MM.1S (cell line): ENCODE data around the gene PTGDS.

Source experiments
- DNase-seq: peaks from one replicate; pipeline ENCODE4 v3.0.0-alpha.2; 2015
- H2AFZ ChIP-seq: fragments of 300-600 bp; sonication (generic); 2 replicates; pipeline ENCODE4 v1.6.0; 2016; ENCODE audit warnings: antibody characterized with exemption, low read length
- H3F3A ChIP-seq: fragments of 300-600 bp; sonication (generic); 2 replicates; pipeline ENCODE4 v1.6.1; 2016; ENCODE audit warnings: mild to moderate bottlenecking, antibody characterized with exemption, low read length, moderate library complexity, mixed read lengths; ENCODE audit not compliant: insufficient read depth
- H3K27ac ChIP-seq: fragments of 300-600 bp; sonication (generic); 2 replicates; pipeline ENCODE4 v1.5.1; 2016; ENCODE audit warnings: mild to moderate bottlenecking, low read length
- H3K27me3 ChIP-seq: fragments of 300-600 bp; sonication (generic); replicated peaks from 2 replicates; pipeline ENCODE4 v1.6.0; 2016; ENCODE audit warnings: low read length; ENCODE audit not compliant: insufficient read depth
- H3K36me3 ChIP-seq: fragments of 300-600 bp; sonication (generic); replicated peaks from 2 replicates; pipeline ENCODE4 v1.6.1; 2016; ENCODE audit warnings: mild to moderate bottlenecking, low read length, mixed read lengths; ENCODE audit not compliant: insufficient read depth
- H3K4me1 ChIP-seq: fragments of 300-600 bp; sonication (generic); 2 replicates; pipeline ENCODE4 v1.6.1; 2016; ENCODE audit warnings: low read length, mixed read lengths
- H3K4me2 ChIP-seq: fragments of 300-600 bp; sonication (generic); 2 replicates; pipeline ENCODE4 v1.6.0; 2016; ENCODE audit warnings: low read depth, low read length
- H3K4me3 ChIP-seq: fragments of 300-600 bp; sonication (generic); 2 replicates; pipeline ENCODE4 v1.5.1; 2016; ENCODE audit warnings: low read length, mixed read lengths
- H3K79me2 ChIP-seq: fragments of 300-600 bp; sonication (generic); 2 replicates; pipeline ENCODE4 v1.6.1; 2016; ENCODE audit warnings: mixed run types, low read length, mixed read lengths
- H3K9ac ChIP-seq: fragments of 300-600 bp; sonication (generic); 2 replicates; pipeline ENCODE4 v1.6.1; 2016; ENCODE audit warnings: low read length, mixed read lengths
- H3K9me2 ChIP-seq: fragments of 300-600 bp; sonication (generic); replicated peaks from 2 replicates; pipeline ENCODE4 v1.6.1; 2016; ENCODE audit warnings: mild to moderate bottlenecking, low read length, mixed read lengths; ENCODE audit not compliant: insufficient read depth
- H3K9me3 ChIP-seq: fragments of 300-600 bp; sonication (generic); replicated peaks from 2 replicates; pipeline ENCODE4 v1.6.1; 2016; ENCODE audit warnings: mild to moderate bottlenecking, low read length, mixed read lengths; ENCODE audit not compliant: insufficient read depth
- H4K20me1 ChIP-seq: fragments of 300-600 bp; sonication (generic); 2 replicates; pipeline ENCODE4 v1.6.1; 2016; ENCODE audit warnings: mild to moderate bottlenecking, low read length, moderate library complexity, mixed read lengths; ENCODE audit not compliant: insufficient read depth
- CTCF ChIP-seq: fragments of 300-600 bp; sonication (generic); IDR thresholded peaks from 2 replicates; pipeline ENCODE4 v1.5.1; 2016; ENCODE audit warnings: antibody characterized with exemption, low read length, mixed read lengths
- EZH2 ChIP-seq: fragments of 300-600 bp; sonication (generic); optimal IDR thresholded peaks from 2 replicates; pipeline ENCODE3; 2017; ENCODE audit warnings: low read depth, mild to moderate bottlenecking, antibody characterized with exemption, low read length, mixed read lengths
- EZH2phosphoT487 ChIP-seq: fragments of 300-600 bp; sonication (generic); IDR thresholded peaks from 2 replicates; pipeline ENCODE4 v1.6.1; 2018; ENCODE audit warnings: antibody characterized with exemption, low read length

Gene PTGDS

DNA sequence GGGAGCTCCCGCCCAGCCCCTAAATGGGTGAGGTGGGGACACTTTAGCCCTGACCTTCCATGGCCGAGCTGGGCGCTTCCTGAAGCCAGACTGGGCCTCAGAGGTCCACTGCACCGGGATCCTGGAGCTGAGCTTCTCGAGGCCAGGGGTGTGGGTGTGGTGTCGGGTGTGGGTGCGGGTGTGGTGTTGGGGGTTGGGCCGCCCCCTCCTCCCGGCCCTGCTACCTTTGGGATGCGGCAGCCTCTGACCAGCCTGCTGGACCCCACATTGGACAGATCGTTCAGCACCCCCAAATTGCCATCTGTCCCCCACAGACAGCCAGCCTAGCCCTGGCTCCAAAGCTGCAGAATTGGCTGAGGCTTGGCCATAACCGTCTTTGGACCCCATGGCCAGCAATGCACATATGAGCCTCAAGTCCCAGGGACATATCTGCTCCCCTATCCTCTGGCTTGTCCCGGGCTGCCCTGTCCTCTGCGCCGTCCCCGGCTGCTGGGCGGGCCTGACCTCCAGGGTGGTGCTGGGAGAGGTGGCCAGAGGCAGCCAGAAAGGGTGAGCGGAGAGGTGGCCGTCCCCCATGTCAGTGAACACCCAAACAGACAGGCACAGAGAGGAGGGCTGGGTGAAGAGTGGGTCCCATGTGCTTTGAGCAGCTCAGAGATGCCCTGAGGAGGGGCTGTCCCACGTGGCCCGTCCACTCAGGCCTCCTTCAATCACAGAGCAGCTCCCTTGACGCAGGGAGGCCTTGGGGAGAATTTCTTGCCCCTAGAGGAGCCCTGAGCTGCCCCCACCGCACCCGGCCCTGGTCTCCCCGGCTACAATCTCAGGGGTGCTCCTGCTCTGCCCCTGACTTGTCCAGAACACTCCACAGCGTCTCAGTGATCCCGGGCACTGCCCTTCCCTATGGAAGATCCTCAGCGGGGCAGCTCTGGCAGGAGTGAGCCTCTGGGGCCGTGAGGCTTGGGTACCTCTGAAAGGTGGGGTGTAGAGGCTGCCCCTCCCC, 3.4 kb upstream of the PTGDS start:
- no peaks in the 10 kb centered on the region for H3K36me3 ChIP-seq
- no peaks in the 10 kb centered on the region for H3F3A ChIP-seq
- H3K4me3 ChIP-seq, result no peak overlapping the region
- no peak for DNase-seq
- H2AFZ ChIP-seq, result no peak overlapping the region
- no peak overlapping the region for H3K9ac ChIP-seq
- H3K4me2 ChIP-seq, result no peak overlapping the region
- TF ChIP-seq CTCF, result no peak
- no peak for TF ChIP-seq EZH2phosphoT487
- TF ChIP-seq EZH2, result no peak
- no peak overlapping the region for H3K27ac ChIP-seq
- H3K9me3 ChIP-seq, result no peaks in the 10 kb centered on the region
- no peaks in the 10 kb centered on the region for H3K79me2 ChIP-seq
- H3K27me3 ChIP-seq, result peaks cover 75% of the 10 kb centered on the region
- H3K4me1 ChIP-seq, result no peaks in the 10 kb centered on the region
- no peaks in the 10 kb centered on the region for H4K20me1 ChIP-seq
- no peaks in the 10 kb centered on the region for H3K9me2 ChIP-seq

DNA sequence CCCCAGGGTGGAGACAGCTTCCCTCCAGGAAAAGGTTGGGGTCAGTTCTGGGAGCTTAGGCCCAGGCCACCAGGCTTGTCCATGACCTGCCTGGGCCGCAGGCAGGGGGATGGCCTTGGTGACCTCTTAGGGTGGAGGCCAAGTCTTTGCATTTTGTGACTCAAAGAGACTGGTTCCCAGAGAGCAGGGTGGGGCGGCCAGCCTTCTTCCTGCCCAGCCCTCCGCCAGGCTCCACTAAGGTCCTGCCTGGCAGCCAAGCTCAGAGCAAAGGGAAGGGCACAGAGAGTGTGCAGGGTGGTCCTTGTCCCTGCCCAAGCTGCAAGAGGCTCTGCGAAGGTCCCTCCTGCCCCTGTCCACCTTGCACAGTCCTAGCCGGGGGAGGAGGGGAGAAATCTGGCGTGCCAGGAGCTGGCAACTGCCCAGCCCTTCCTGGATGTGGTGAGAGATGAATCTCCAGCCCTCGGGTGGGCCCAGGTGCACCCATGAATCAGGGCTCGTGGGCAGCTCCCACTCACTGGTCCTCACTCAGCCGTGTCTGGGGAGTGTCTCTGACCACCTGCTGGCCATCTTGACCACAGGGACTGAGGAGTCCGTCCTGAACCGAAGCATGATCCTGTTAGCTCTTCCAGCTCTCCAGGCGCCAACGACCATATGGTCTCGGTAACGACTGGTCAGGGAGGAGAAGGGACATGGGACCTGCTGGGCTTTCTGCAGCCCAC, 2.3 kb upstream of the PTGDS start:
- TF ChIP-seq EZH2 (no peak), EZH2phosphoT487 (no peak), CTCF (no peak)
- no peak for DNase-seq
- H3K9me2 ChIP-seq, result no peaks in the 10 kb centered on the region
- no peaks in the 10 kb centered on the region for H3F3A ChIP-seq
- H4K20me1 ChIP-seq, result no peaks in the 10 kb centered on the region
- H2AFZ ChIP-seq, result no peak overlapping the region
- no peak overlapping the region for H3K4me2 ChIP-seq
- H3K4me1 ChIP-seq, result no peaks in the 10 kb centered on the region
- peaks cover 76% of the 10 kb centered on the region for H3K27me3 ChIP-seq
- no peak overlapping the region for H3K4me3 ChIP-seq
- no peak overlapping the region for H3K27ac ChIP-seq
- H3K9ac ChIP-seq, result no peak overlapping the region
- no peaks in the 10 kb centered on the region for H3K36me3 ChIP-seq
- no peaks in the 10 kb centered on the region for H3K79me2 ChIP-seq
- no peaks in the 10 kb centered on the region for H3K9me3 ChIP-seq

DNA sequence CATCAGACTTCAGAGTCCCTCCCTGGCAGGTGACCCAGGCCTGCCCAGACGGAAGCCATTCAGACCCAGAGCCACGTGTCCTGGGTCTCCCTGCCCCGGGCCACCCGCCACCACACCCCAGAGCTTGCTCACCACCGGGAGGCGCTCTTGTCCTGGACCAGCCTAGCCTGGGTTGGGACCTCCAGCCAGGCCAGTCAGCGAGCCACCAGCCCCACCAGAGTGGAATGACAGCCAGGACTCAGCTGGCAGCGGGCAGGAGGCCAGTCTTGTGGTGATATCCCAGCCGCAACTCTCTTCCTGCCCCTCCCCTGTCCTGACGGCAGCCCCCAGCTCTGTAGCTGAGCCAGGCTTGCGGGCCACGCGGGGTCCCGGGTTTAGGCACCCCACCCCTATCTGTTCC, 1.7 kb upstream of the PTGDS start:
- H3F3A ChIP-seq, result no peaks in the 10 kb centered on the region
- no peak for DNase-seq
- no peak overlapping the region for H3K4me3 ChIP-seq
- no peak overlapping the region for H3K9ac ChIP-seq
- no peaks in the 10 kb centered on the region for H3K4me1 ChIP-seq
- H3K79me2 ChIP-seq, result no peaks in the 10 kb centered on the region
- H3K9me2 ChIP-seq, result no peaks in the 10 kb centered on the region
- no peaks in the 10 kb centered on the region for H3K36me3 ChIP-seq
- peaks cover 76% of the 10 kb centered on the region for H3K27me3 ChIP-seq
- peak; percentile 18; the same call in 1 of the 2 replicates for TF ChIP-seq CTCF
- no peak for TF ChIP-seq EZH2
- no peaks in the 10 kb centered on the region for H4K20me1 ChIP-seq
- H3K9me3 ChIP-seq, result no peaks in the 10 kb centered on the region
- H3K4me2 ChIP-seq, result no peak overlapping the region
- no peak overlapping the region for H3K27ac ChIP-seq
- H2AFZ ChIP-seq, result no peak overlapping the region
